Lung microvascular endothelial cell (primary cell): ENCODE results near the gene LUZP2. TPM values are rescaled to one million over a fixed set of nuclear protein-coding genes. Genes with fewer than 3 reads are reported as not detected.

Experiments
- DNase-seq, 2 donors: peaks; one replicate each; pipeline versions ENCODE4 v3.0.0 to v3.0.0-alpha.2; 2010; ENCODE audit warnings: low read depth in 2 of 2
- total RNA-seq: library from RNA; depleted of rRNA; stranded (reverse); fragments of >200 nt; gene quantifications from 2 replicates; pipeline ENCODE4 v1.2.1, GENCODE V29; 2014

The LUZP2 gene
- total RNA-seq, 1 donor from 2014 or later, result not detected

DNA sequence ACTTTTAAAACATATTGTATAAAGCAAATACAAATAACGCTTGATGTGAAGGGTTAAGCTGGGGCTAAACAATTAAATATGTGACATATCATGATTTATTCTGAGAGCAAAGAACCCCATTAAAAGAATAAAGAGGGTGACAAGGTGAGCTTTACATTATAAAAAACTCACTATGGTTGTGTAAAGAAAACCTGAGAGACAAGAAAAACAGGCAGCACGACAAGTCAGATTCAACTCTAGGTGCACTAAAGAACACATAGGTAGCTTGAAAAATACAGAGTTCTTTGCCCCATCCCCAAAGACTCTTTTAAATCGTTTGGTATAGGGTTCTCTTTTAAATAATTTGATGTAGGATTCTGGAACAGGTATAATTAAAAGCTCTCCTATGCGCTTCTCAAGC is 63.5 kb downstream of the LUZP2 start:
- DNase-seq, result no peak

DNA sequence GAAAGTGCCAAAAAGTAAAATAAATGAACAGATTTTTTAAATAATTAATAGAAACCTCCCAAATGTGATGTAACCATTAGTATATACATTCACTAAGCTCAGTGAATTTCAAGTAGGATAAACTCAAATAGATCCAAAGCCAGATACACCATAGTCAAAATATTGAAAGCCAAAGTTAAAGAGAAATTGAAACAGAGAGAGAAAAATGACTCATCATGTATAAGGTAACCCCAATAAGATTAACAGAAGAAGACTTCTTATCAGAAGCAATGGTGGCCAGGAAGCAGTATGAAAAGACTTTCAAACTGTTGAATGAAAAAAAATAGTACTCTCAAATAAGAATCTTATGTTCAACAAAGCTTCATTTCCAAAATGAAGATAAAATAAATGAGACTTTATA is 70.5 kb downstream of the LUZP2 start:
- DNase-seq, result no peak

DNA sequence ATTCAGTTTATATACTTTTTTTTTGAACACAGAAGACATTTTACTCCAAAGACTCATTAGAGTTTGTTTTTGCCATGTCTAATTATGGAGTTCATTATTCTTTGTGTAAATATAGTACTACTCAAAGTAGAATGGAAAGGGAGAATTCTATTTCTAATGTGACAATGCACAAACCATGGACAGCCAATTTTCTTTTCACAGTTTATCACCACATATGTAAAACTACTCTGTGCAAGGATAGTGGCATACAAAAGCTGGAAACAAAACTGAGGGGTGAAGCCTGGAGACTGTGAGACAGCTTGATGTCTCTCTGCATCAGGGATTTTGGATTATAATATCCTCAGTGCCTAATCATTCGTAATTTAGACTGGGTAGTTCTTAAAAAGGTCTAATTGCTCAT is 75.5 kb downstream of the LUZP2 start:
- DNase-seq, result no peak

DNA sequence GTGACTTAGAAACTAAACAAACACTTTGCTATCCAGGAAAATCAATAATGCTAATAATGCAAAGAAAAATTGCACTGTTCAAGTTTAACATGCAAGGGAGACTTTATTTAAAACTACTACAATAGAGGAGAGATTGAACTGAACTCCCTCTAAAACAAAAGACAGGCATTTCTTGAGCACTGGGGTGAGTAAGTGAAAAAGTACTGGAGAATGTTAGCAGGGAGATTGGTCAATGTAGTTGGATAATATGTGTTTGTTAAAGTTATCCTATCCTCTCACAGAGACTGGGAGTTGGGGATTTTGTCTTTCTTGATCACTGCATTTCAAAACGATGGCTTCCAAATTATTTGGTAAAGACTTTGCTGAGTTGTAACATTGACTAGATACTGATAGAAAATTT is 77.6 kb downstream of the LUZP2 start:
- no peak for DNase-seq

DNA sequence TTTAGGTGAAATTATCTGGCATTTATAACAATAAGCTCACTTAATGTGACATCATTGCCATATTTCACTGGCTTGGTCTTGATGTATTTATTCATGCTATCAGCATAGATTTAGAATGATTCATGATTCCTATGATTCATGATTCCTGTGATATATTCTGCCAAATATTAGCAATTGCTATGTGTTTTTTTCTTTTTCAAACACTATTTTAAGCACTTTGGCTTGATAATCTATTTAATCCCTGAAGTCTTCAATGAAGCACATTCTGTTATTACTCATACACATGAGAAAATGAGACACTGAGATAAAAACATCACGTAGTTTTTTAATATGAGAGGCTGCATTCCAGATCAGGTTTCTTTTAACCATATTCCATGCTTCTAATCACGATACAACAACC is 78.5 kb downstream of the LUZP2 start:
- peak in 1 of 2 donors; percentile 51 for DNase-seq

DNA sequence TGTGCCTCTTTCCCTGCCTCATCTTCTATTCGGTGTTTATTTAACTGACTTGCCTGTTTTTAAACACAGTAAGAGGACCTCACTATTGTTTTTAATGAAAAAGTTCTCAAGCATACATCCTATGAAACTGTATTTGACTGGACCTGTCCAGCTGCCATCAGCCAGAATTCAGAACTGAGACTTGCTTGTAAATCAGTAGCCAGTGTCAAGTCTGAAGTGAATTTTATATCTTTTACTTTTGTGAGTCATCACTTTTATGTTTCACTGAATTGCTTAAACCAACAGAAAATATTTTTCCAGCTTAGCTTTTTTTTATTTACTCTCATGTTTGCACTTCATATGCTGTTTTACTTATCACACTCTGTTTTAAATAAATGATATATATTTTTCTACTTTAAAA is 88.3 kb downstream of the LUZP2 start:
- no peak for DNase-seq

DNA sequence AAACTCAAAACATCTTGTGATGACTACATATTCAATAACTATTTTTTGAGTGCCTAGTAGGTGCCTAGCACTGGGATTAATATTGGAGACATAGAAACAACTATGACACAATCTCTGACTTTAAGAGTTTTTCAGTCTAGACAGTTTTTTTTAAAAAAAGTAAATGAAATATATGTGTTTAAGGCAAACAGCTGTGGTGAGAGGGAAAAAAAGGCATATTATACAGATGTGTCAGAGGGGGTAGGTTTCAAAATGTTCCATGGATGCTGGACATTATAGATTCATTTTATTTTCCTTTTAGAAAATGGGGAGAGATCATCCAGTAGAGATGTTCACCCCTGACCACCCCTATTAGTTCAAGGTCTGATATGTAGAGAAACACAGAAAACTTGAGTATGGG is 90.8 kb downstream of the LUZP2 start:
- no peak for DNase-seq

DNA sequence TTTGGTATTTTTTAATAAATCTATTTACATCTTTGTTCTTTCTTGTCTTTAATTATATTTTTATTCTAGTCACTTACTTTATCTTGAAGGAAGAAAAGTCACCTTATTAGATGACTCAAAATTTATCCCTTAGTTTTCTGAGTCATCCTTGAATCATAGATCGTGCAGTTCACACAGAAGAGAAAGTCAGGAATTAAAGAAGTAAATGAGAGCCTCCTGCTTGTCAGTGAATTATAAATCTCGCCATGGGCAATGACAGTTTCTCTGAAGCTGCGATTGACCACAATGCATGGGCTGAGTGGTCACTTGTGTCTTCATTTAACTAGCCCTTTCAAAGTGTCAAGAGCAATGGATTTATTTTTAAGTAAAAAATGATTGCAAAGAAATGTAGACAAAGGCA is 91.2 kb downstream of the LUZP2 start:
- peak in 1 of 2 donors; percentile 24 for DNase-seq

DNA sequence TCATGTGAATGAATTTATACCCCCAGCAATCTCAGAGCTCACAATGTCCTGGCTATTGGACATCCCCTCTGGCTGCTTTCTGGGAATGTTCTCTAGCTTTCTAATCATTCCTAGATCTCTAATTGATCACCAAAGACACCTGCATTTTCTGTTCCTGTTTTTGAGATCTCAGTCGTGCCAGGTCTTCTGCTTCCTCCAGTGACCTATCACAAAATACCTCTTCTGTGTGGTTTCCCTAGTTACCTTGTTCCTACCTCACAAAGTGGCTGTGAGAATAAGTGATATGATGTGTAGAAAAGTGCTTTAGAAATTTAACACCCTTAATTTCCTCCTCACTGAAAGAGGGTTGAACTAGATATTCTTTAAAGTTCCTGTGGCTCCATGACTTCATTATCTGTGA is 92.2 kb downstream of the LUZP2 start:
- no peak for DNase-seq

DNA sequence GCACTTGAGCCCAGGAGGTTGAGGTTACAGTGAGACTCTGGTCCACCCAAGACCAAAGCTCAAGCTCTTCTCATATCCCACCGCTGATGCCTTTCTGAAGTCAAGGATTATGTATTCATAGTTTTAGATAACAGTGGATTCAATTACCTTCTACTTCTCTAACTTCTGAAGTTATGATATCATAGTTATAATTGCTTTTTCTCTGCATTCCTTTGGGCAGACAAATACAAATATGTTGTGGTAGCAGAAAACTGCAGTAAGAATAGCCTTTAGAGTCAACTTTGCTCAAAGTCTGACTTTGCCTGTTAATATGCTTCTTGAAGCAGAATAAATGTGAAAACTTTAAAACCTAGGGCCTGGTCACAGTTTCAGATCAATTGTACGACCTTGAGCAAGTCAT is 94.4 kb downstream of the LUZP2 start:
- no peak for DNase-seq

DNA sequence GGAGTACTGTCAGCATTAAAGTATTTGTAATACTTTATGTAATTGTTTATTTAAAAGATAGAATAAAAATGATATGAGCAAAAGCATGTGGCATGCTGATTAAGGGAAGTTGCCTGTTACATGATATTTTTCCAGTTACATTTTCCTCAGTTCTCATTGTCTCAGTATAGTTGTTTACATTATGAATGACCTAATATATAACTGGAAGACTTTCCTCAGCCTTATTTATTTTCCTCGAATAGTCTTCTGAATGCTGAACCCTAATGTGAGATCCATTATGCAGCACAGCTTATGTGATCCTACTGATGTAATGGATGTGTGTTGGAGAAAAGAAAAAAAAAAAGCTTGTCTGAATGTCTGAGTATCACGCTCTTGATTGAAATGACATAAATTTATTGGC is 95.5 kb downstream of the LUZP2 start:
- no peak for DNase-seq

DNA sequence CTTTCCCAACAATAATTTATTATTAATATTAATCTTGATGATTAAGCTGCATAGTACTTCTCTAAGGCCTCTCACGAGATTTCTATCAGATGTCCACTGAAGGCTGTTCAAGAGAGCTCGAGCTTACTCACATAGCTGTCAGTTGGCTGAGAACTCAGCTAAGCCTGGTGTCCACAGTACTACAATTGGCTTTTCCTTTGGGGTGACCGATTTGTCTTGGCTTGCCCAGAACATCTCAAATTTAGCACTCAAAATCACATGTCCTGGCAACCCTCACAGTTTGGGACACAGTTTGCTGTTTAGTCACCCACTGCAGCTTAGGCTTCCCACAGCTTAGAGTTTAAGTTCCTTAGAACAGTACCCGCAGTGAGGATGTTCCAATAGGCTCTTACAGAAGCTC is 96.5 kb downstream of the LUZP2 start:
- no peak for DNase-seq

DNA sequence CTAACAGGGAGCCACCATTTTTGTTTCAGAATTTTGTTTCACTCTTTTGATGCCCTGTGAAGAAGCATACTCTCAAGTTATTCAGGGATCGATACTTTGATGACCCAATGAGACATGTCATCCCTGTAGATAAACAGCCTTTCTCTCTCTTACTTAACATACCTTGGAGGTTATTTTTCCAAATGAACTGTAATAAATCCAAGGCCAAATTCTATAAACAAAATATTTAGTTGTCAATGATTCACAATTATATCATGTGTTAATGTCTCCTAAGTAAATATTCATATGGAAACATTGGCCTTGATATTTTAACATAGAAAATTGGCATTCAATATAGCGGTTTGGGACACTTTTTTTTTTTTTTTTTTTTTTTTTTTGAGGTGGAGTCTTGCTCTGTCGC is 97.5 kb downstream of the LUZP2 start:
- no peak for DNase-seq

DNA sequence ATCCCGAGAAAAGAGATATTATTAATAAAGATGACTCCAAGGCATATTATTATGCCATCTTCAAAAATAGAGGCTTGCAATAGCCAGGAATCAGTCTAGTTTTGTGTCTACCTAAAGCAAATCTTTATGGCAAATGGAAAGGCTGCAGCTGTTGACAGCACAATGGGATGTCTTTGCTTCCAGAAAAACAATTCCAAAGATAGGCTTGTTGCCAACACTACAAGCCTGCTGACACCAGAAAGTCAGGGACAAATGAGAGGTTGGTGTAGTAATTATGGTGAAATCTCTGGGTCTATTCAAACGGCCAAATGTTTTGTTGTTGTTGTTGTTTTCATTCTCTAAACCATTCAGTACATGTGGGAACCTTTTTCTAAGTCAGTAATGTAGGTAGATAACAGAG is 101.8 kb downstream of the LUZP2 start:
- no peak for DNase-seq

DNA sequence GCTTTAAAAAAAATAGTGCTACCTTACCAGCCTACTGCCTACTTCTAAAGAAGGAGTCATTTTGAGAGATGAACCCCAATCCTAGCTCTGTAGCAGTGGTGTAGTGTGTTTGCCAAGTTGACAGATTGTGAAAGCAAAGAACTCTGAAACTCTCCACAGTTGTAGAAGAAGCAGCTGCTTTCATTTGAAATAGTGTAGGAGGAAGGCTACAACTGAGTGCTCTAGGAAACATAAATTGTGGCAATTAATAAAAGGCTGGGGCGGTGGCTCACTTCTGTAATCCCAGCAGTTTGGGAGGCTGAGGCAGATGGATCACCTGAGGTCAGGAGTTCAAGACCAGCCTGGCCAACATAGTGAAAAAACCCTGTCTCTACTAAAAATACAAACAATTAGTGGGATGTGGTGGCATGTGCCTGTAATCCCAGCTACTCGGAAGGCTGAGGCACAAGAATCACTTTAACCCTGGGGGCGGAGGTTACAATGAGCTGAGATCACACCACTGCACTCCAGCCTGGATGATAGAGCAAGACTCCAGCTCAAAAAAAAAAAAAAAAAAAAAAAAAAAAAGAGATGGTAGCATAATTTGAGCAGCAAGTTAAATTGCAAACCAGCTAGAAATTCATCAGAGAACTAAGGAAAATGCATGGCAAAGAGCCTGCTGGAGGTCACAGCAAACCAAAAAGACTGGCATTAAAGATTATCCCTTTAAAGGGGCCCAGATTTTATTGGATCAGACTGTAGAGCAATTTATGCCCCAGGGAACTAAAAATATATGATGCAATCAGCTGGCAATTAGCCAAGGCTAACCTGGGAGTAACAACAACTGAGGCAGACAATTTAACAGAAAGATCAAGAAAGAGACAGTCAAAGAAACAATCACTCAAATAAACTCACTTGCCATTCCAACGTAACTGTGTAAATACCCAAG is 112.6 kb downstream of the LUZP2 start:
- no peak for DNase-seq

DNA sequence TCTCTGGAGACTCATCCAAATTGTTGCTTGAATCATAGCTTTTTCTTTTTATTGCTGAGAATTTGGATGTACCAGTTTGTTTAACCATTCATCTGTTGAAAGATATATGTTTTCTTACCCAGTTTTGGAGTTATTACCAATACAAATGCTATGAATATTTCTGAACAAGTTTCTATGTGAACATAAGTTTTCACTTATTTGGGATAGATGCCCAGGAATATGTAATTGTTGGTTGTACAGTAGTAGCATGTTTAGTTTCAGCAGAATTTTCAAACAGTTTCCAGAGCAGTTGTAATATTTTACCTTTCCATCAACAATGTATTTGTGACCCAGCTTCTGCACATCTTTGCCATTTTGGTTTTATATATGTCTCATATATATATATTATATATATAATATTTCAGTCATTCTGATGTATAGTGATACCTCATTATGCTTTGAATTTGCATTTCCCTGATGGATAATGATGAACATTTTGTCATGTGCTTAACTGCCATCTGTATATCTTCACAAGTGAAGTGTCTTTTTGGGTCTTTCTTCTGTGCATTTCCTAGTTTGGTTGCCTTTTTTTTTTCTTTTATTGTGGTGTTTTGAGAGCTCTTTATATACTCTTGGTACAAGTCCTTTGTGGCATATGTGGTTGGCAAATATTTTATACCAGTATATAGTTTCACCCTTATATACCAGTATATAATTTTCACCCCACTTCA is 118.8 kb downstream of the LUZP2 start:
- DNase-seq, result no peak

DNA sequence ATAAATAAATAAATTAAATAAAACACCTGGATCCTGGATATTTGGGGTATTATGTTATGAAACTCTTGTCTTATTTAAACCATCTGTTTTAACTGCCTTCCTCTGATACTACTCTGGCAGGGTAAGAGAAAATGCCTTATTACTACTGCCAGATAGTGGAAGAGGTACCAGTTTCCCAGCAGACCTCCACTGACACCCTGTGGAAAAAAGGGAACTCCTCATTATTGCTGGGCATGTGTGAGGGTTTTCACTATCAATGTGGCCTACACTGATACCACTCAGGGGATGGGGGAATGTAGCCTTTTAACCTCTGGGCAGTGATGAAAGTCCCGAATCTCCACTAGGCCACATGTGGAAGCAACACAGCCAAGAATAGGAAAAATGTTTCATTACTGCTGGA is 121.0 kb downstream of the LUZP2 start:
- DNase-seq, result peak in 1 of 2 donors; percentile 1

DNA sequence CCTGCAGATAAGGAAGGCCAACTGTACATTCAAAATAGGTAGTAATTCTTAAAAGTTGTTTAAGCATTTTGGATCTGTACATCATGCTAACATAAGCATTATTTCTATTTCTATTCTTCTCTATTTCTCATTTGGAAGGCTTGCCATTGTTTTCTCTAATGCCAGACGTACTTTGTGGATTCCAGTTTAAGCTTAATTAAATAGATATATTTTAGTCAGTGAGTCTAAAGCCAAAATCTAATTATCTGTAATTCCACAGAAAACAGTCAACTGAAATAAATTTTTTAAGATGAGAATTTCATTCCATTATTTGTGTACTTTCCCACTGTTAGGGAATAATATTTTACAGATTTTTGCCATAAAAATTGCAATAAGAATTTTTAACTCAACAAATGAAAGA is 123.0 kb downstream of the LUZP2 start:
- no peak for DNase-seq

DNA sequence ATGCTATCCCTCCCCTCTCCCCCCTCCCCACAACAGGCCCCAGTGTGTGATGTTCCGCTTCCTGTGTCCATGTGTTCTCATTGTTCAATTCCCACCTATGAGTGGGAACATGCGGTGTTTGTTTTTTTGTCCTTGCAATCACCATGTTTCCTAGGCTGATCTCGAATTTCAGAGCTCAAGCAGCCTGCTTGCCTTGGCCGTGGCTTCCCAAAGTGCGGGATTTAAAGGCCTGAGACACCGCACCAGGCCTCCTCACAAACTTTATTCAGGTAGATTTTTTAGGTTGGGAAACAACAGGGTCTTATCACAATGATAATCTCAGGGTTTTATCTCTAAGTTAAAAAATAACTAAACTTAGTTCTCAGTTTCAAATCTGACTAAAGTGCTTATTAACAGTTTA is 125.4 kb downstream of the LUZP2 start:
- no peak for DNase-seq

DNA sequence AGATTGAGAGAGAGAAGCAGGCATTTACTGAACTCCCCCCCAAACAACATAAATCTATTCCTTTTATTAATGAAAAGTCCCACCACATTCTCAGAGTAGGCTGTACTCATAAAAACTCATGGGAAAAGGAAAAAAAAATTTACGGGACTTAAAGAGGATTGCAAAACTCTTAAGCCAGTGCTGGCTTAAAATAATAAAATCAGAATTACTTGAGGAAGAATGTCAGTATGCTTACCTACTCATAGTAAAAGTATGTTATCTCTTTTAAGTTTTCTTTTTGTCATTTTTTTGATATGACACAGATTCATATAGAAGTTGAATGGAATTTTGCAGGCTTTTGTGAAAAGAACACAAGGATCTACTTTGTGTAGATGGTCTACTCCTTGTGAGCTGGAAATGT is 126.3 kb downstream of the LUZP2 start:
- DNase-seq, result no peak

DNA sequence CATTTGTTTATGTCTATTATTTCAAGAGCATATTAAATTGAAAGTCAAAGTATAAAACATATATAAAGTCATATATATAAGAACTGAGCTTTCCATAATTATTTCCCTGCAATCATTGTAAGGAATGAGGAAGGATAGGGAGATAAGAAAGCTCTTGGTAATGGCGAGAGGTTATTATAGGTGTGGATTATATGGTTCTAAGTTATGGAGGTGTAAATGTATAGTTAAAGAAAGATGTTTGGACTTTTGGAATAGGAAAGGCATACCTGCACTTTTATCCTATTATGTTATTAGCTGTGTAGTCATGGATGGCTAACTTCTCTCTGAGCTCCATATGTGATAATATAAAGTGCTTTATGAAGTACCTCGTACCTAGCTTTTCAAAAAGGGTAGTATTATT is 127.6 kb downstream of the LUZP2 start:
- DNase-seq, result no peak

DNA sequence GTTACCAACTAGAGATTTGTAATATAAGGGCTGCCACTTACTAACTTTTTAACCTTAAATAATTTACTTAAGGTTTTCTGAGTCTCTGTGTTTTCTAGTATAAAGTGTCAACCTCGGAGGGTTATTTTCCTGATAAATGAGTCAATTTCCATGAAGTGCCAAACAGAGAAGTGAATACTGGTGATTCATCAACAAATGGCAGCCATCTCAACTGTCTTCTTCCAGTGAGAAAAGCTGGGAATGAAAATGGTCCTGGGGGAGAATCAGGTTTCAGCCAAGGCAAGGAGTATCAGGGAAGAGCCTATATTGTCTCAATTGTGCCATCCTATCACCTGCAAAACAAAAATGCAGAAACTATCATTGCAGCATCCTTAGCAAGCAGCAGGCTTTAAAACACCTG is 129.1 kb downstream of the LUZP2 start:
- DNase-seq, result no peak

DNA sequence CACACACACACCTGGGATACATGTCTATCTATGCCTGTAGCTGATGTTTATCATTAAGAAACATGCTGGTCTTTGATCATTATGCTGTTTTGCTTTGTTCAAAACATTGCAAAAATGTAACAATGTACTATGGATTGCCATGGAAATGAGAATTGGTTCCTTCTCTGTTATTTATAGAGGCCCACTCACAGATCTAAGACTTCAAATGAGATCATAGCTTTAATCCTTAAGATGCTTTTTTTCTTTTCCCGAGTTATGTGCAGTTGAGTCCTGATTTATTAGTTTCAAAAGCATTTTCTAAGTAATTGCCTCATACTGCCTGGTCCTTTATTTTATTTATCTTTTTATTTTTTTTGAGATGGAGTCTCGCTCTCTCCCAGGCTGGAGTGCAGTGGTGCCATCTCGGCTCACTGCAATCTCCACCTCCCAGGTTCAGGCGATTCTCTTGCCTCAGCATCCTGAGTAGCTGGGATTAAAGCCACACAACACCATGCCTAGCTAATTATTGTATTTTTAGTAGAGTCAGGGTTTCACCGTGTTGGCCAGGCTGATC is 131.4 kb downstream of the LUZP2 start:
- no peak for DNase-seq
